Suprapubic skin (tissue), 4 donors: ENCODE results near the gene CNOT4.

Experiments
- EP300 ChIP-seq: sonication (generic); formaldehyde crosslinking; IDR thresholded peaks from one replicate; pipeline ENCODE4 v1.6.1; 2017; ENCODE audit warnings: antibody characterized with exemption
- POLR2A ChIP-seq, 2 donors: fragments of 450-650 bp; IDR thresholded peaks; one replicate each; pipeline ENCODE4 v1.6.1; 2017; ENCODE audit warnings: antibody characterized with exemption in 2 of 2, mild to moderate bottlenecking in 2 of 2, moderate library complexity in 2 of 2
- POLR2AphosphoS5 ChIP-seq, 3 donors: sonication (generic); formaldehyde crosslinking; IDR thresholded peaks; one replicate each; pipeline ENCODE4 v1.6.1; 2017; ENCODE audit warnings: antibody characterized with exemption in 3 of 3
- TF ChIP-seq, protein P1 (sequence below), 2 donors: fragments of 200-600 bp in 1 of 2; fragments of 450-650 bp in 1 of 2; sonication (generic) in 1 of 2; IDR thresholded peaks; one replicate each; pipeline ENCODE4 v1.5.1; 2016 to 2019; ENCODE audit warnings: antibody characterized with exemption in 2 of 2, mild to moderate bottlenecking in 1 of 2, moderate library complexity in 1 of 2

DNA sequence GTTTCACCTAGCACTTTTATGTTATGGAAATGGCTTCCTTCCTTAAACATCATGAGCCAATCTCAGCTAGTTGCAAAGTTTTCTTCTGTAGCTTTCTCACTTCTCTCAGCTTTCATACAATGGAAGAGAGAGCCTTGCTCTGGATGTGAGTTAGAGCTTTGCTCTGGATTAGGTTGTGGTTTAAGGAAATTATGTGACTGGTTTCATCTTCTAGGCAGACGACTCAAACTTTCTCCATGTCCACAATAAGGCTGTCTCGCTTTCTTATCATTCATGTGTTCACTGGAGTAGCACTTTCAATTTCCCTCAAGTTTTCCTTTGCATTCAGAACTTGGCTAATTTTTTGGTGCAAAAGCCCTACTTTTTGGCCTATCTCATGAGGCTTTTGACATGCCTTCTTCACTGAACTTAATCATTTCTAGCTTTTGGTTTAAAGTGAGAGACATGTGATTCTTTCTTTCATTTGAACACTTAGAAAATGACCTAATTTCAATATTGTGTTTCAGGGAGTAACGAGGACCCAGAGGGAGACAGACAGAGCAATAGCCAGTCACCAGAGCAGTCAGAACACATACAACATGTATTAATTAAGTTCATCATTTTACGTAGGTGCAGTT is 49.8 kb downstream of the CNOT4 start:
- TF ChIP-seq POLR2A (IDR thresholded peaks at IDR 0.05) (no peak), EP300 (no peak), POLR2AphosphoS5 (IDR thresholded peaks at IDR 0.05) (no peak)
- TF ChIP-seq, protein P1, sequence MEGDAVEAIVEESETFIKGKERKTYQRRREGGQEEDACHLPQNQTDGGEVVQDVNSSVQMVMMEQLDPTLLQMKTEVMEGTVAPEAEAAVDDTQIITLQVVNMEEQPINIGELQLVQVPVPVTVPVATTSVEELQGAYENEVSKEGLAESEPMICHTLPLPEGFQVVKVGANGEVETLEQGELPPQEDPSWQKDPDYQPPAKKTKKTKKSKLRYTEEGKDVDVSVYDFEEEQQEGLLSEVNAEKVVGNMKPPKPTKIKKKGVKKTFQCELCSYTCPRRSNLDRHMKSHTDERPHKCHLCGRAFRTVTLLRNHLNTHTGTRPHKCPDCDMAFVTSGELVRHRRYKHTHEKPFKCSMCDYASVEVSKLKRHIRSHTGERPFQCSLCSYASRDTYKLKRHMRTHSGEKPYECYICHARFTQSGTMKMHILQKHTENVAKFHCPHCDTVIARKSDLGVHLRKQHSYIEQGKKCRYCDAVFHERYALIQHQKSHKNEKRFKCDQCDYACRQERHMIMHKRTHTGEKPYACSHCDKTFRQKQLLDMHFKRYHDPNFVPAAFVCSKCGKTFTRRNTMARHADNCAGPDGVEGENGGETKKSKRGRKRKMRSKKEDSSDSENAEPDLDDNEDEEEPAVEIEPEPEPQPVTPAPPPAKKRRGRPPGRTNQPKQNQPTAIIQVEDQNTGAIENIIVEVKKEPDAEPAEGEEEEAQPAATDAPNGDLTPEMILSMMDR (IDR thresholded peaks at IDR 0.05) = no peak
